GM23248 (cell line): ENCODE results near the gene ARHGEF25. TPM values are rescaled to one million over a fixed set of nuclear protein-coding genes. Genes with fewer than 3 reads are reported as not detected.

Source experiments
- DNase-seq: peaks from one replicate; pipeline ENCODE4 v3.0.0-alpha.2; 2015
- H2AFZ ChIP-seq: fragments of 200-600 bp; sonication (generic); 2 replicates; pipeline ENCODE4 v1.6.1; 2016; ENCODE audit warnings: antibody characterized with exemption
- H3F3A ChIP-seq: fragments of 200-600 bp; sonication (generic); 2 replicates; pipeline ENCODE4 v1.6.1; 2016; ENCODE audit warnings: mild to moderate bottlenecking, antibody characterized with exemption, mixed run types; ENCODE audit not compliant: insufficient read depth
- H3K27ac ChIP-seq: fragments of 200-600 bp; sonication (generic); 2 replicates; pipeline ENCODE4 v1.5.1; 2016; ENCODE audit warnings: mild to moderate bottlenecking
- H3K27me3 ChIP-seq: fragments of 200-600 bp; sonication (generic); replicated peaks from 2 replicates; pipeline ENCODE4 v1.6.1; 2016; ENCODE audit warnings: mild to moderate bottlenecking; ENCODE audit not compliant: insufficient read depth
- H3K36me3 ChIP-seq: fragments of 200-600 bp; sonication (generic); 2 replicates; pipeline ENCODE4 v1.6.1; 2016; ENCODE audit warnings: low read depth, mild to moderate bottlenecking
- H3K4me1 ChIP-seq: fragments of 200-600 bp; sonication (generic); 2 replicates; pipeline ENCODE4 v1.6.1; 2016; ENCODE audit warnings: mild to moderate bottlenecking; ENCODE audit not compliant: insufficient read depth
- H3K4me2 ChIP-seq: fragments of 200-600 bp; sonication (generic); one replicate; pipeline ENCODE4 v1.6.1; 2016; ENCODE audit warnings: mild to moderate bottlenecking; ENCODE audit not compliant: unreplicated experiment
- H3K4me3 ChIP-seq: fragments of 200-600 bp; sonication (generic); 2 replicates; pipeline ENCODE4 v1.5.1; 2016; ENCODE audit warnings: mild to moderate bottlenecking
- H3K79me2 ChIP-seq: fragments of 200-600 bp; sonication (generic); 2 replicates; pipeline ENCODE4 v1.6.1; 2016; ENCODE audit warnings: mild to moderate bottlenecking; ENCODE audit not compliant: insufficient read depth
- H3K9ac ChIP-seq: fragments of 200-600 bp; sonication (generic); 2 replicates; pipeline ENCODE4 v1.6.1; 2016; ENCODE audit warnings: mild to moderate bottlenecking
- H3K9me2 ChIP-seq: fragments of 200-600 bp; sonication (generic); 2 replicates; pipeline ENCODE4 v1.6.1; 2016; ENCODE audit warnings: mixed run types, mild to moderate bottlenecking, moderate library complexity; ENCODE audit not compliant: insufficient read depth
- H3K9me3 ChIP-seq: fragments of 200-600 bp; sonication (generic); one replicate; pipeline ENCODE4 v1.6.1; 2017; ENCODE audit warnings: low read depth
- H4K20me1 ChIP-seq: fragments of 200-600 bp; sonication (generic); 2 replicates; pipeline ENCODE4 v1.6.0; 2016; ENCODE audit not compliant: insufficient read depth
- EZH2 ChIP-seq: fragments of 200-600 bp; sonication (generic); IDR thresholded peaks from 2 replicates; pipeline ENCODE4 v1.6.1; 2018; ENCODE audit warnings: antibody characterized with exemption, mild to moderate bottlenecking; ENCODE audit not compliant: insufficient read depth, poor library complexity, severe bottlenecking
- EZH2phosphoT487 ChIP-seq: fragments of 200-600 bp; sonication (generic); IDR thresholded peaks from 2 replicates; pipeline ENCODE4 v1.6.1; 2018; ENCODE audit warnings: antibody characterized with exemption, moderate library complexity, mild to moderate bottlenecking, low read depth; ENCODE audit not compliant: insufficient read depth
- WGBS, 2 experiments: methylation state at CpG; one replicate each; pipeline ENCODE4 v1.1.6; 2015 to 2017; ENCODE audit warnings: low lambda C conversion rate in 2 of 2, low coverage in 1 of 2; ENCODE audit errors: missing lambda C conversion rate in 2 of 2; 5-methylcytosine and 5-hydroxymethylcytosine counted together
- in situ Hi-C: fragments of 300-500 bp; cut with MboI; formaldehyde crosslinking; loops from 2 replicates; pipeline ENCODE4 v1.15.0; 2020
- polyA plus RNA-seq: library from polyadenylated mRNA; unstranded; fragments of >200 nt; fragmentation: Nextera tagmentation; extraction: Ambion mirVana; gene quantifications from 2 replicates; pipeline ENCODE4 v1.2.1, GENCODE V29; 2016
- total RNA-seq: library from RNA; depleted of rRNA; stranded (reverse); fragments of >200 nt; shearing (Covaris generic); gene quantifications from 2 replicates; pipeline ENCODE4 v1.2.3, GENCODE V29; 2014

ARHGEF25 gene
- total and polyA plus RNA-seq, 2 experiments from 2014 or later = 0.60 to 24.2 TPM

- no peaks in the 10 kb centered on the region for H4K20me1 ChIP-seq
- peak within 1 kb of the TSS; percentile 94 for H3K9ac ChIP-seq
- peak within 1 kb of the TSS; percentile 92 for H2AFZ ChIP-seq
- H3K9me2 ChIP-seq = no peaks in the 10 kb centered on the region
- peak within 1 kb of the TSS; percentile 87 for H3K4me2 ChIP-seq
- H3K27me3 ChIP-seq = no peaks in the 10 kb centered on the region
- H3K36me3 ChIP-seq = no peaks in the 10 kb centered on the region; the same call in 1 of the 2 replicates
- DNase-seq = peak; percentile 74
- H3F3A ChIP-seq = peaks cover 5% of the 10 kb centered on the region; the same call in 1 of the 2 replicates
- TF ChIP-seq EZH2phosphoT487 (no peak), EZH2 (no peak)
- peak within 1 kb of the TSS; percentile 27 for H3K27ac ChIP-seq
- peaks cover 9% of the 10 kb centered on the region for H3K4me1 ChIP-seq
- peak within 1 kb of the TSS; percentile 88 for H3K4me3 ChIP-seq
- 2 to 6% methylated on average over 11 to 36 of the region's 36 CpGs for WGBS, 2 experiments
- H3K9me3 ChIP-seq = no peaks in the 10 kb centered on the region
- in situ Hi-C loops = no loop called here
- H3K79me2 ChIP-seq = no peaks in the 10 kb centered on the region
Measured at GRCh38 chr12:57604454-57604991, 6.7 kb upstream of the ARHGEF25 start, which contains the start of gene DTX3. Gene DTX3 (plus strand): TSS chr12:57604824. CDS start chr12:57606518, 1,694 bp downstream.

DNA sequence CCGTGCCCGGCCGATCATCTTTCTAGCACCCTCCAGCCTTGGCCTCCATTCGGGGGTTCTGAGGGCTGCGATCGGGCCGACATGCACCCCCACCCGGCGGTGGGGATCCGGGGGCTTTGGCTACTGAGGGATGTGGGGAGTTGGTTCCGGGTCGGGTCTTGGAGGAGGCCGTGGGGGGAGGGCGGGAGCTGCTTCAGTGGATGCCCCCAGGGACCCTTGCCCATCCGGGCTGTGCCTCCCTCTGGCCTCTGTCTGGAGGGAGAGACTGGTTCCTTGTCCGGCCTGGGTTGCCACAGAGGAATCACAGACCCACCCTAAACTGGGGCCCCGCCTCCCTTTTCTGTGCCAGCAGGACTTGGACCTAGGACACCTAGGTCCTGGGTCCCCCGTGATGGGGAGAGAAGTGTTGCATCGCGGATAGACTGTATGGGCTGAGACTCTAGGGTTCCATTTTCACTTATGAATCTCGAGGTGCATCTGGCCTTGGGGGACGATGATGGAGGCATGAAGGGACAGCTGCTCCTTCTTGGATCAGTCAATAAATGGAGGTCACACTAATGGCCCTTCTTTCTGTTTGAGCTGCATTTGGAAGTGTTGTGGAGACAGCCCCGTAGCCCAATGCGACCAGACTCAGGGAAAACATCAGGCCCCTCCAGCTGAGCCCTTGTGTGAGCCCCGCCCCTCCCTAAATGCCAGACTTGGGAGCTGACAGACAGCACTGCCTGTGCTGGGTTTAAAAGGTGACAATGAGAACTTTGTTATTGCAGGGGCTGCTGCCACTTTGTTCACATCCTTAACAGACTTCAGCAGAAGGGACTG is 6.0 kb upstream of the ARHGEF25 start:
- Histone ChIP-seq H3K36me3 (no peaks in the 10 kb centered on the region), H3K9me2 (no peaks in the 10 kb centered on the region), H3K4me3 (peak overlapping the region; percentile 88), H3K4me1 (peaks cover 10% of the 10 kb centered on the region), H4K20me1 (no peaks in the 10 kb centered on the region), H3F3A (peaks cover 5% of the 10 kb centered on the region; the same call in 1 of the 2 replicates), H3K27me3 (no peaks in the 10 kb centered on the region), H3K9ac (peak overlapping the region; percentile 94), H2AFZ (peak overlapping the region; percentile 92), H3K4me2 (peak overlapping the region; percentile 85), H3K79me2 (no peaks in the 10 kb centered on the region), H3K9me3 (no peaks in the 10 kb centered on the region), H3K27ac (peak overlapping the region; percentile 27; the same call in 1 of the 2 replicates)
- peak; percentile 64 for DNase-seq
- in situ Hi-C loops = no loop called here
- TF ChIP-seq EZH2phosphoT487 (no peak), EZH2 (no peak)
- WGBS, 2 experiments = 3 to 4% methylated on average over 24 to 25 of the region's 25 CpGs

GRCh38 chr12:57605811-57606311 is 5.4 kb upstream of the ARHGEF25 start:
- H4K20me1 ChIP-seq = no peaks in the 10 kb centered on the region
- H3K36me3 ChIP-seq = no peaks in the 10 kb centered on the region
- no peaks in the 10 kb centered on the region for H3K9me2 ChIP-seq
- 0 out of 2 replicates have a peak overlapping the region, but pooled peaks have one; percentile 88 for H3K4me3 ChIP-seq
- H3K4me2 ChIP-seq = peak overlapping the region; percentile 85
- no peak overlapping the region for H3K27ac ChIP-seq
- no peaks in the 10 kb centered on the region for H3K9me3 ChIP-seq
- H3K79me2 ChIP-seq = no peaks in the 10 kb centered on the region
- peaks cover 5% of the 10 kb centered on the region; the same call in 1 of the 2 replicates for H3F3A ChIP-seq
- in situ Hi-C loops = no loop called here
- peaks cover 17% of the 10 kb centered on the region for H3K4me1 ChIP-seq
- WGBS, 2 experiments = 72 to 73% methylated on average over 4 of the region's 4 CpGs
- no peaks in the 10 kb centered on the region for H3K27me3 ChIP-seq
- TF ChIP-seq EZH2phosphoT487 (no peak), EZH2 (no peak)
- H2AFZ ChIP-seq = peak overlapping the region; percentile 92; the same call in 1 of the 2 replicates
- DNase-seq = no peak
- H3K9ac ChIP-seq = no peak overlapping the region

DNA sequence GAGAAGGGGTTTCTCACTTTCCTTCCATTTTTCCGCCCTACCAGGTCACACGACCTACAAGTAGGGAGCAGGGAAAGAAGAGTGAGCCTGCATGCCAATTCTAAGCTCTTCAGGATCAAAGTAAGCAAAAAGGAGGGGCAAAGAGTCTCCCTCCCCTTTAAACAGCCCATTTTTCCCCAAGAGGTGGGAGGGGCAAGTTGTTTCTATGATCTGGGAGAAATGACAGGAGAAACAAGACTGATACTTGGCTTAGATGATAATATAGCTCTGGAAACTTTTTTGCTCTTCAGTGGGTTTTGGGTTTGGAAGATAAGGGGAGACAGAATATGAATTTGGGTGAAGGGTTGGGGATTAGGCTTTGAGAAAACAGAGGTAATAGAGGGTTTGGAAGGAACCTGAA is 4.8 kb upstream of the ARHGEF25 start:
- Histone ChIP-seq H3K9ac (no peak overlapping the region), H3K36me3 (no peaks in the 10 kb centered on the region), H3K27me3 (no peaks in the 10 kb centered on the region), H4K20me1 (no peaks in the 10 kb centered on the region), H3K9me2 (no peaks in the 10 kb centered on the region), H3K4me3 (no peak overlapping the region), H3K4me1 (peaks cover 19% of the 10 kb centered on the region), H3F3A (peaks cover 5% of the 10 kb centered on the region; the same call in 1 of the 2 replicates), H3K9me3 (no peaks in the 10 kb centered on the region), H3K79me2 (no peaks in the 10 kb centered on the region), H2AFZ (no peak overlapping the region), H3K27ac (no peak overlapping the region), H3K4me2 (no peak overlapping the region)
- in situ Hi-C loops = no loop called here
- no peak for TF ChIP-seq EZH2phosphoT487
- no peak for TF ChIP-seq EZH2
- 78% methylated on average over 2 of the region's 2 CpGs for WGBS, 2 experiments
- DNase-seq = no peak
